ENCODE measurements around the gene KCNQ1.

Gene KCNQ1

GRCh38 chr11:2857918-2858317 lies 413.1 kb downstream of the KCNQ1 start:
- no peak for TF ChIP-seq CTCF (IDR thresholded peaks at IDR 0.05)

GRCh38 chr11:2858995-2859698 lies 414.3 kb downstream of the KCNQ1 start:
- TF ChIP-seq CTCF (IDR thresholded peaks at IDR 0.05): no peak

GRCh38 chr11:2859699-2860037 lies 414.9 kb downstream of the KCNQ1 start:
- TF ChIP-seq CTCF (IDR thresholded peaks at IDR 0.05): no peak

GRCh38 chr11:2860636-2861035 lies 415.8 kb downstream of the KCNQ1 start:
- no peak for TF ChIP-seq CTCF (IDR thresholded peaks at IDR 0.05)

GRCh38 chr11:2862395-2863275 lies 417.8 kb downstream of the KCNQ1 start:
- TF ChIP-seq CTCF (IDR thresholded peaks at IDR 0.05): no peak

- TF ChIP-seq CTCF (IDR thresholded peaks at IDR 0.05): no peak
These were observed 418.4 kb downstream of the KCNQ1 start for GRCh38 chr11:2863276-2863618.

GRCh38 chr11:2864901-2865300 lies 420.1 kb downstream of the KCNQ1 start:
- no peak for TF ChIP-seq CTCF (IDR thresholded peaks at IDR 0.05)
